SK-N-DZ (cell line): ENCODE measurements around the gene CAPRIN1.
"Not testable (repeated sequence)": the region's sequence is repeated elsewhere in the genome, so short reads cannot be mapped to it uniquely, and the experiment has no call there.

Source experiments
- DNase-seq: peaks from one replicate; pipeline ENCODE4 v3.0.0-alpha.2; 2015; ENCODE audit warnings: low spot score

CAPRIN1 gene

DNA sequence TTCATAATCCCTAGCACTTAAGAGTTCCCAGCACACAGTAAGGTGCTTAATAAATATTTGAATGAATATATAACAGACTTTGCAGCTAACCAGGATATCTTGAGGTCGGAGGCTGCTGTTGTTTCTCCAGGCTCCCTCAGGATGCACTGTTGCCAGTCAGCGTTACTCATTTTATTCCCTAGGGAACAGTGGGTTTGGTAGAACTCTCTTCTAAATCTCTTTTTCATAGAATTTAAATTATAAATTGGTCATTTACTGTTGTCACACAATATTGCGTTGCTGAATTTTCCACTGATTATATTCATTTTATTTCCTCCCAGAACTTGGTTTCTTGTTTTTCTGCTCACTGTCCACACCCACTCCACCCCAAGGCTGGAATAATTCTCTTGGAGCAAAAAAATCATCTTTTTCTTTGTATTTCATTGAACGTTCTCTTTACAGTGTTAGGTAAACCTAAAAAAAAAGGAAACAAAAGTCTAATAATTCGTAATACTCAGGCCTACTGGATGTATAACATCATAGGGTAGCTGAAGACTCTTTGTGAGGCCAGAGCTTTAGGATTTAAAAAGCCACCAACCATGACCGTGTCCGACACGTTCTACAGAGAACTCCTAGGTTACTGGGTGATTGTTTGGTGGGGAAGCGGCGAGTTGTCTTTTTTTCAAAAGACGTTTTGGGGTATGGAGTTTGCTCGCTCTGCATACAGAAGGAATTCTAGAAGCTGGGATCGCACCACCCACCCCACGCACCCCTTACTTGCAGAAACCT is 766 bp upstream of the CAPRIN1 start:
- DNase-seq, result peak; percentile 16

- peak; percentile 73 for DNase-seq
These were observed 591 bp downstream of the CAPRIN1 start for GRCh38 chr11:34052036-34052607.

DNA sequence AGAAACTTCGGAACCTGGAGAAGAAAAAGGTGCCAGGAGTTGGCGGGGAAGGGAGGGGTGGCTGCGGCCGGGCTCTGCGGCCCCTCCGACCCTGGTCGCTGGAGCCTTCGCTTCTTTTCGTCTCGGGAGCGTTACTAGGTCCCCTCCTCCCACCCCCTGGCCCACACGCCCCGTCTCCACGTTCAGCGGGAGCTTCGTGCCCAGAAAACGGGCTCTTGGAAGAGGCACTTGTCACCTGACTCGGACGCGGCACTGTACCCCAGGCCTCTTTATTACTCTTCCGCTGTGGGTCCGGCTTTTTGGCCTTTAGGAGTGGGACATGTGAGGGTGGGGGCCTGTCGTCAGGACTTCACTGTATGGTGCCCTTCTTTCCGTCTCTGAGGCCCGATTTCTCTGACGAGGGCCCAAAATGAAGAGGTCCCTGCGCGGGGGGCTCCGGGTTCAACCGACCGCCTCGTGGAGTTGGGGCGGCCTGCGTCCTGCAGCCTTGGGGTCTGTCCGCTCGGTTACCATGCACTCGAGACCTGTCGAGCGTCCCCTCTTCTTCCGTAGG is 1.2 kb downstream of the CAPRIN1 start:
- peak; percentile 16 for DNase-seq

GRCh38 chr11:34053161-34053686 is 1.7 kb downstream of the CAPRIN1 start:
- DNase-seq, result peak; percentile 67

GRCh38 chr11:34054351-34054750 is 2.8 kb downstream of the CAPRIN1 start:
- not testable (repeated sequence) for DNase-seq

GRCh38 chr11:34055218-34056000 is 3.9 kb downstream of the CAPRIN1 start:
- DNase-seq, result no peak

GRCh38 chr11:34056672-34057071 is 5.1 kb downstream of the CAPRIN1 start:
- no peak for DNase-seq

DNA sequence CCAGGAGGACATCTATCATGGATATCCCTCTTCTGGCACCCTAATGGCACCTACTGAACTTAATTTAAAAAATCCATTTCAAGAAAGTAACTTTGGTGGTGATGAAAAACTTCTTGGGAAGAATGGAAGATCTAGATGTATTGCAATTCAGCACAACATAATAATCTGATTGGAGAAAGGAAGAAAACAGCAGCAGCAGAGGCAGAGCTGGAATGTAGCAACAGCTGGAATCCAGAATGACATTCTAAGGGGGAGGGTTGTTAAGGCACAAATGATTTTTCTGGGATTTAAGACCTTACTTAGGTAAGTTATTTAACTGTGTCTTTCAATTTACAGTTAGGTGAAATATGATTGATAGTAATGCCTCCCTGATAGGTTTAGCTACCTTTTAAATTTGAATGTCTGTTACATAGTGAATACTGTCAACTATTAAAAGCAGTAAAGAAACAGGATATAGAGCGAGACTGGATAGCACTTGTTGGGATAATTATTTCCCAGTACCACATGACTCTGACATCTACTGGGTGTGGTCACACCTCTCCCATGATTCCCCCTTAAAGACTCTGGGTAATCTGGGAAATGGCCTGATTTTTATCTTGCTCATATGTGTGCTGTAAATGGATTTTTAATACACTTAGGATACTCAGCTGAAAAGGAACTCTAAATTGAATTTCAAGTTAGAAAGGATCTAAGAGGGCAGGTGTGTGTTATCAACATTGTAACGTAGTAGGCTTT is 11.7 kb downstream of the CAPRIN1 start:
- DNase-seq, result peak; percentile 90

- DNase-seq, result no peak
These were observed 12.8 kb downstream of the CAPRIN1 start for GRCh38 chr11:34064291-34064690.

DNA sequence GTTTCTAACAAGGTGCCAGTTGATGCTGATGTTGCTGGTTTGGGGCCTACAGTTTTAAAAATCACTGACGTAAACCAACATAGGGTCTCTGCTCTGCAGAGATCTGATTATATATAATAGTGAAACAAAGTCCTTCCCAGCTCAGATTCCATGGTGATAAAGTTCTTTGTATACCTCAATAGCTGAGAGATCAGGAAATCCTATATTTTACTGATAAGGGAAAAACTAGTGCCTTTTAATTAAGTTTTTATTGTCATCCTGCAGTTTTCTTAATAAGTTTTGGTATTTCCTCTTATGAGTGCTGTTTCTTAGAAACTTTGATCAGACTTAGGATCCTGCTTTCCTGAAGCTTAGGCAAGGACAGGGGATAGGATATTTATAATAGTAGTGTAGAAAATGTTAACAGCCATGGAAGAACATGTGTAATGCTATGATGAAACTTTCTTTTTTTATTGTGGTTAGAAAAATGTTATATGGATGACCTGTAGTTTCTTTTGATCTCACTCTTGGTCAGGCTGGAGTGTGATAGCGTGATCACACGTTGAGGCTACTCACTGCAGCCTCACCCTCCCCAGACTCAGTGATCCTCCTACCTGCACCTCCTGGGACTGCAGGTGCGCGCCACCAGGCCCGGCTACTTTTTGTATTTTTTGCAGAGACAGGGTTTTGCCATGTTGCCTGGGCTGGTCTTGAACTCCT is 14.1 kb downstream of the CAPRIN1 start:
- no peak for DNase-seq

GRCh38 chr11:34066766-34067165 is 15.2 kb downstream of the CAPRIN1 start:
- not testable (repeated sequence) for DNase-seq

- DNase-seq, result no peak
These were observed 16.0 kb downstream of the CAPRIN1 start for GRCh38 chr11:34067383-34068065.

- no peak for DNase-seq
These were observed 16.6 kb downstream of the CAPRIN1 start for GRCh38 chr11:34068111-34068510.

GRCh38 chr11:34071306-34071705 is 19.8 kb downstream of the CAPRIN1 start:
- not testable (repeated sequence) for DNase-seq

- no peak for DNase-seq
These were observed 20.5 kb downstream of the CAPRIN1 start for GRCh38 chr11:34072041-34072440.

GRCh38 chr11:34072832-34073231 is 21.3 kb downstream of the CAPRIN1 start:
- no peak for DNase-seq

GRCh38 chr11:34074391-34074790 is 22.9 kb downstream of the CAPRIN1 start:
- DNase-seq, result no peak

GRCh38 chr11:34075178-34075820 is 23.8 kb downstream of the CAPRIN1 start:
- no peak for DNase-seq

GRCh38 chr11:34080609-34081008 is 29.1 kb downstream of the CAPRIN1 start:
- no peak for DNase-seq
